Measurements from ENCODE around the gene ORC2. TPM values are rescaled to one million over a fixed set of nuclear protein-coding genes. Genes with fewer than 3 reads are reported as not detected.
A peak's percentile ranks its signal among the peaks of the same experiment; 100 is the strongest.

Gene ORC2
- total RNA-seq, 4 donors from 2014 or later: 3.5 to 53.3 (median 22.6) TPM

GRCh38 chr2:200913654-200914053, 49.8 kb downstream of the ORC2 start:
- H3K27me3 ChIP-seq: no peaks in the 10 kb centered on the region
- no peaks in the 10 kb centered on the region for H3K9me3 ChIP-seq
- no peak for TF ChIP-seq POLR2A (IDR thresholded peaks at IDR 0.05)
- TF ChIP-seq, protein P1, sequence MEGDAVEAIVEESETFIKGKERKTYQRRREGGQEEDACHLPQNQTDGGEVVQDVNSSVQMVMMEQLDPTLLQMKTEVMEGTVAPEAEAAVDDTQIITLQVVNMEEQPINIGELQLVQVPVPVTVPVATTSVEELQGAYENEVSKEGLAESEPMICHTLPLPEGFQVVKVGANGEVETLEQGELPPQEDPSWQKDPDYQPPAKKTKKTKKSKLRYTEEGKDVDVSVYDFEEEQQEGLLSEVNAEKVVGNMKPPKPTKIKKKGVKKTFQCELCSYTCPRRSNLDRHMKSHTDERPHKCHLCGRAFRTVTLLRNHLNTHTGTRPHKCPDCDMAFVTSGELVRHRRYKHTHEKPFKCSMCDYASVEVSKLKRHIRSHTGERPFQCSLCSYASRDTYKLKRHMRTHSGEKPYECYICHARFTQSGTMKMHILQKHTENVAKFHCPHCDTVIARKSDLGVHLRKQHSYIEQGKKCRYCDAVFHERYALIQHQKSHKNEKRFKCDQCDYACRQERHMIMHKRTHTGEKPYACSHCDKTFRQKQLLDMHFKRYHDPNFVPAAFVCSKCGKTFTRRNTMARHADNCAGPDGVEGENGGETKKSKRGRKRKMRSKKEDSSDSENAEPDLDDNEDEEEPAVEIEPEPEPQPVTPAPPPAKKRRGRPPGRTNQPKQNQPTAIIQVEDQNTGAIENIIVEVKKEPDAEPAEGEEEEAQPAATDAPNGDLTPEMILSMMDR (IDR thresholded peaks at IDR 0.05): no peak
- no peak for DNase-seq
- no peaks in the 10 kb centered on the region for H3K36me3 ChIP-seq
- H3K27ac ChIP-seq: no peak overlapping the region
- H3K4me1 ChIP-seq: no peaks in the 10 kb centered on the region
- intact Hi-C loops (cut with DNase I; ENCODE audit: low total_unique reads): no loop called here
- H3K4me3 ChIP-seq: no peak overlapping the region

GRCh38 chr2:200909958-200910357, 53.5 kb downstream of the ORC2 start:
- Histone ChIP-seq H3K4me1 (no peaks in the 10 kb centered on the region), H3K9me3 (no peaks in the 10 kb centered on the region), H3K27ac (no peak overlapping the region), H3K36me3 (no peaks in the 10 kb centered on the region), H3K4me3 (no peak overlapping the region), H3K27me3 (no peaks in the 10 kb centered on the region)
- TF ChIP-seq, protein P1 (IDR thresholded peaks at IDR 0.05): no peak
- TF ChIP-seq POLR2A (IDR thresholded peaks at IDR 0.05): no peak
- intact Hi-C loops (cut with DNase I; ENCODE audit: low total_unique reads): no loop called here
- DNase-seq: no peak

DNA sequence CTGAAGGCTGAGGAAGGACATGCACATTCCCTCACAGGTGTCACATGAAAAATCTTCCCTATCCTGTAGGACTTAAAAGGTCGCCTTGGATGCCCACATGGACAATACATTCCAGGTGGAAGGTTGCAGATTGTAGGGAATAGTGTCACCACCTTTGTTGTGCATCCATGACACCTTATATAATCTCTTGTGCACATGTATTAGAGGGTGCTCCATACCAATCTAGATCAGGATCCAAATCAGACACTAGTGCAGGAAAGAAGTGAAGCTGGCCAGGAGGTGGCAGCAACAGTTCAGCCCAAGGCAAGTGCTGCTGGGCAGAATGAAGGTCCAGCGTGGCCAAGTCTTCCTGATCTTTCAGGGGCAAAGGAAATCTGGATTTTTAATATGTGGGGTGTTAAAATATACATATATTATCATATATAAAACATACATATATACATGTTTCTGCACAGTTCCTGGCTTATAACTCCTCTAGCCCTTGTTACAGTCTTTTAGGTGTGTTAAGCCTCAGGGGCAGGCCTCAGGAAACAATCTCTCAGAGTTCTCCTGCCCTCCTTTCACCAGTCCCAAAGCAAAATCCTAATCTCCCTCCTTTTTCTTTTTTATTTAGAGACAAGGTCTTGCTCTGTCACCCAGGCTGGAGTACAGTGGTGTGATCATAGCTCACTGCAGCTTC, 57.7 kb downstream of the ORC2 start:
- TF ChIP-seq, protein P1 (IDR thresholded peaks at IDR 0.05): peak; percentile 47 to 54 (median 50)
- TF ChIP-seq POLR2A (IDR thresholded peaks at IDR 0.05): no peak
- Histone ChIP-seq H3K27ac (no peak overlapping the region), H3K36me3 (no peaks in the 10 kb centered on the region)

DNA sequence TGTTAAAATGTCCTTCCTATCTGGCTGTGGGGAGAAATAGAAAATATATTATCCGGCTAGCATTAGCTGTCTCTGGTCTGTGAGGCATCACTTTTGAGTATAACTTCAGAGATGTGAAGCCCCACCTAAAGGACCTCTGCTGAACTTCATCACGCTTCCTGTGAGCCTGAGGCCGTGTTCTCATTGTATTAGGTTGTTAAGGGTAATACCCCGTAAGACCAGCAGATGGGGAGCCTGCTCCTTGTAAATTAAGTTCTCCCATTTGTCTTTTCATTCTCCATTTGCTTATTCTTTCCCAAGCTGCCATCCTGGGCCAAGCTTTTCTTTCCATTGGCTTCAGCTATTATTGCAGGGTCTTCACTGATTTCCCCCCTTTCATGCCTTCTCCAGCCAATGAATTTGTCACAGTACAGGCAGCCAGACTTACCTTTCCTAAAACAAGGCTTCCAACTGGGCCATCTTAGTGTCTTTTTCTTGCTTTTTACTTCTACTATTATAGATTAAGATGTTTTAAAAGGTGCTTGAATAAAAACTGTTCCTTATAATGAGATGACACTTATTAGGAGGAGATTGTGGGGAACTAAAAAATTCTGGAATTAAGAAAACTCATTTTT, 61.9 kb downstream of the ORC2 start:
- TF ChIP-seq POLR2A (IDR thresholded peaks at IDR 0.05): no peak
- TF ChIP-seq, protein P1 (IDR thresholded peaks at IDR 0.05): peak; percentile 48 to 74 (median 68)
- intact Hi-C loops (cut with DNase I; ENCODE audit: low total_unique reads): no loop called here
- H3K27me3 ChIP-seq: no peaks in the 10 kb centered on the region
- no peaks in the 10 kb centered on the region for H3K4me1 ChIP-seq
- no peaks in the 10 kb centered on the region for H3K36me3 ChIP-seq
- DNase-seq: peak; percentile 33 to 67
- H3K9me3 ChIP-seq: no peaks in the 10 kb centered on the region
- no peak overlapping the region for H3K4me3 ChIP-seq
- H3K27ac ChIP-seq: no peak overlapping the region

More for the DNA sequence above, 57.7 kb downstream of the ORC2 start:
- intact Hi-C loops (cut with DNase I; ENCODE audit: low total_unique reads): no loop called here
- Histone ChIP-seq H3K4me1 (no peaks in the 10 kb centered on the region), H3K9me3 (no peaks in the 10 kb centered on the region), H3K4me3 (no peak overlapping the region), H3K27me3 (no peaks in the 10 kb centered on the region)
- peak; percentile 42 to 51 for DNase-seq

- Histone ChIP-seq H3K4me3 (no peak overlapping the region), H3K27me3 (no peaks in the 10 kb centered on the region), H3K36me3 (no peaks in the 10 kb centered on the region), H3K27ac (no peak overlapping the region), H3K9me3 (no peaks in the 10 kb centered on the region), H3K4me1 (no peaks in the 10 kb centered on the region)
- no peak for DNase-seq
- TF ChIP-seq POLR2A (IDR thresholded peaks at IDR 0.05): no peak
- TF ChIP-seq, protein P1 (IDR thresholded peaks at IDR 0.05): no peak
- intact Hi-C loops (cut with DNase I; ENCODE audit: low total_unique reads): no loop called here
Observed at GRCh38 chr2:200899482-200899881, 64.0 kb downstream of the ORC2 start.
